Parathyroid adenoma (tissue), 2 donors: ENCODE measurements around the gene RASGRP1.

Experiments
- H2AFZ ChIP-seq: fragments of 300-600 bp; sonication (generic); one replicate; pipeline ENCODE4 v1.7.0; 2017; ENCODE audit warnings: antibody characterized with exemption, mild to moderate bottlenecking
- H3K27ac ChIP-seq: fragments of 300-600 bp; sonication (generic); one replicate; pipeline ENCODE4 v1.7.0; 2017
- H3K27me3 ChIP-seq: fragments of 300-600 bp; sonication (generic); one replicate; pipeline ENCODE4 v1.7.0; 2017; ENCODE audit warnings: low read length; ENCODE audit not compliant: control insufficient read depth, insufficient read depth
- H3K36me3 ChIP-seq: fragments of 300-600 bp; sonication (generic); one replicate; pipeline ENCODE4 v1.7.0; 2017; ENCODE audit warnings: low read length; ENCODE audit not compliant: control insufficient read depth, insufficient read depth
- H3K4me1 ChIP-seq: fragments of 300-600 bp; sonication (generic); one replicate; pipeline ENCODE4 v1.7.0; 2017; ENCODE audit warnings: control low read depth
- H3K4me2 ChIP-seq: fragments of 300-600 bp; sonication (generic); one replicate; pipeline ENCODE4 v1.7.0; 2017; ENCODE audit warnings: low read length
- H3K4me3 ChIP-seq: fragments of 300-600 bp; sonication (generic); one replicate; pipeline ENCODE4 v1.7.0; 2017; ENCODE audit warnings: low read depth, low read length
- H3K79me2 ChIP-seq: fragments of 300-600 bp; sonication (generic); one replicate; pipeline ENCODE4 v1.7.0; 2017; ENCODE audit warnings: control low read depth
- H3K9ac ChIP-seq: fragments of 300-600 bp; sonication (generic); one replicate; pipeline ENCODE4 v1.7.0; 2017; ENCODE audit warnings: mild to moderate bottlenecking
- H3K9me3 ChIP-seq: fragments of 300-600 bp; sonication (generic); one replicate; pipeline ENCODE4 v1.7.0; 2017; ENCODE audit warnings: low read length; ENCODE audit not compliant: control insufficient read depth
- TF ChIP-seq, protein P1 (sequence below): fragments of 300-600 bp; sonication (generic); IDR thresholded peaks from one replicate; pipeline ENCODE4 v1.7.0; 2017; ENCODE audit warnings: antibody characterized with exemption, mild to moderate bottlenecking
- donor health status: primary hyperparathyroidism.

The RASGRP1 gene

DNA sequence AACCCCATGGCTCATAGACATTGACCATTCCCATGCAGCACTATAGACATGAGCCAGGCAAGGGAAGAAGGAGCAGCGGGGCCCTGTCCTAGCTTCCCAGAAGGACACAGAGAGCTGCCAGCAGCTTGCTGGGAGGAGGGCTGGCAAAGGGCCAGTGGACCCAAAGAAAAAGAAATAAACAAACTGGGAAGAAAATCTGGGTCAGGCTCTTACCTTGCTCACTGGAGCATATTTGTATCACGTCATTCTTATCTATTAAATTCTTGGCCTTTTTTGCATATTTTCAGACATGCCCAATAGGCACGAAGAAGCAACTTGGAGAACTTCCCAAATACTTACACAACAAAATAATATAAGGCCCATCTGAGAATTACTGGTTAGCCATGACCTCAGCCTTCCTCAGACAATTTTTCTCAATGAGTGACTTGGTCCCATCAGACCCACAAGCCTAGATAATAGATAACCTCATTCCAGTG, 28.4 kb downstream of the RASGRP1 start:
- Histone ChIP-seq H3K9ac (no peak overlapping the region), H2AFZ (no peak overlapping the region), H3K36me3 (no peaks in the 10 kb centered on the region), H3K4me1 (peaks cover 2% of the 10 kb centered on the region), H3K27ac (no peak overlapping the region), H3K4me2 (no peak overlapping the region), H3K4me3 (no peak overlapping the region), H3K79me2 (no peaks in the 10 kb centered on the region), H3K9me3 (no peaks in the 10 kb centered on the region), H3K27me3 (no peaks in the 10 kb centered on the region)
- TF ChIP-seq, protein P1, sequence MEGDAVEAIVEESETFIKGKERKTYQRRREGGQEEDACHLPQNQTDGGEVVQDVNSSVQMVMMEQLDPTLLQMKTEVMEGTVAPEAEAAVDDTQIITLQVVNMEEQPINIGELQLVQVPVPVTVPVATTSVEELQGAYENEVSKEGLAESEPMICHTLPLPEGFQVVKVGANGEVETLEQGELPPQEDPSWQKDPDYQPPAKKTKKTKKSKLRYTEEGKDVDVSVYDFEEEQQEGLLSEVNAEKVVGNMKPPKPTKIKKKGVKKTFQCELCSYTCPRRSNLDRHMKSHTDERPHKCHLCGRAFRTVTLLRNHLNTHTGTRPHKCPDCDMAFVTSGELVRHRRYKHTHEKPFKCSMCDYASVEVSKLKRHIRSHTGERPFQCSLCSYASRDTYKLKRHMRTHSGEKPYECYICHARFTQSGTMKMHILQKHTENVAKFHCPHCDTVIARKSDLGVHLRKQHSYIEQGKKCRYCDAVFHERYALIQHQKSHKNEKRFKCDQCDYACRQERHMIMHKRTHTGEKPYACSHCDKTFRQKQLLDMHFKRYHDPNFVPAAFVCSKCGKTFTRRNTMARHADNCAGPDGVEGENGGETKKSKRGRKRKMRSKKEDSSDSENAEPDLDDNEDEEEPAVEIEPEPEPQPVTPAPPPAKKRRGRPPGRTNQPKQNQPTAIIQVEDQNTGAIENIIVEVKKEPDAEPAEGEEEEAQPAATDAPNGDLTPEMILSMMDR, result no peak

DNA sequence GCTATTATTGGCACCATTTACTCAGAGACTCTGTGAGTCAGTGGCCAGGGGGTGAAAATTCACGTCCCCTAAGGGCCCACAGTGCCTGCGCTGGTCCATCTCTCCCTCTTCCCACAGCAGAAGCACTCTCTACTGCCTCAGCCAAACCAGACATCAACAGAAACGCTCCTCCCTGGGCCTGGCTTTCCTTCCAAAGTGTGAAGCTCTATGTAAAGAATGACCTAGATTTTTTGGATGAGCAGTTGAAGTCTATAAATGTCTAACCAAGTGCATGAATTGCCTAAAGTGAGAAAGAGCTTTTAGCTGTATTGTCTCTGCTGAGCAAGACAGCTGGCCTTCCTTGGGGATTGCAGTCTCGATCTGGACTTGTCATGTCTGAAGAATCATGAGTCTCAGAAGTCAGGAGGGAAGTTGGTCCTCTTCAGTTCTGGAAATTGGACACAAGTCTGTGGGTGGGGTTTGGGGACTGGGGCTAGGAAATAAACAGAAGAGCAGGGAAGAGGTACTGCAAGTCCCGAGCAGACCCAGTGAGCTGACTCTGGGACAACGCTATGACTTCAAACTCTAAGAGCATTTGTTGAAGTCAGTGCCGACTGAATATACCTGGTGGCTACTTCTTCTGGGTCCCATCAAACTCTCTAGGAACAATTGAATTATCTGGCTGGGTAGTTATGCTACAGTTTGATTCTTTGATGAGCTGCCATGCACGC, 29.0 kb downstream of the RASGRP1 start:
- H3K27ac ChIP-seq, result no peak overlapping the region

DNA sequence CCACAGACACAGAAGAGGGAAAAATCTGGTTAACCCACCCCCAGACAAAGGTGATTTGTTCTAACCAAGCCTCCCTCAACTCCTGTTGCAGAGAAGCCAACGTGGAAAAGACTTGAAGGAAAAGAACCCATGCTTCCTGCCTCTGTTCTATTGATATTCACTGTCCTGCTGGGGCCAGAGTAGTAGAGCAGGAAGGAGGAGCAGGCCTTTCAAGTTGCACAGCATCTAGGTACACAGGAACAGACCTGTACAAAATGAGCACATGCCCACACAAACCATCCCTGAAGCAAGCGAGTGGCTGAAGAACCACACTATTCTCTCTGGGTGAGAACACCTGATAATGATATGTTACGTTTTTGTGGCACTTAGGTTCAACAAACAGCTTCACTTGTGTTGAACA, 29.9 kb downstream of the RASGRP1 start:
- no peaks in the 10 kb centered on the region for H3K36me3 ChIP-seq
- no peak overlapping the region for H3K4me3 ChIP-seq
- peaks cover 2% of the 10 kb centered on the region for H3K4me1 ChIP-seq
- H2AFZ ChIP-seq, result no peak overlapping the region
- no peaks in the 10 kb centered on the region for H3K27me3 ChIP-seq
- H3K27ac ChIP-seq, result no peak overlapping the region
- H3K79me2 ChIP-seq, result no peaks in the 10 kb centered on the region
- TF ChIP-seq, protein P1, result no peak
- no peak overlapping the region for H3K9ac ChIP-seq
- no peaks in the 10 kb centered on the region for H3K9me3 ChIP-seq
- H3K4me2 ChIP-seq, result no peak overlapping the region

More for the DNA sequence above, 29.0 kb downstream of the RASGRP1 start:
- Histone ChIP-seq H3K79me2 (no peaks in the 10 kb centered on the region), H3K4me3 (no peak overlapping the region), H3K9ac (no peak overlapping the region), H3K36me3 (no peaks in the 10 kb centered on the region), H3K9me3 (no peaks in the 10 kb centered on the region), H3K4me1 (peaks cover 2% of the 10 kb centered on the region), H2AFZ (no peak overlapping the region), H3K4me2 (no peak overlapping the region), H3K27me3 (no peaks in the 10 kb centered on the region)
- TF ChIP-seq, protein P1, result no peak

DNA sequence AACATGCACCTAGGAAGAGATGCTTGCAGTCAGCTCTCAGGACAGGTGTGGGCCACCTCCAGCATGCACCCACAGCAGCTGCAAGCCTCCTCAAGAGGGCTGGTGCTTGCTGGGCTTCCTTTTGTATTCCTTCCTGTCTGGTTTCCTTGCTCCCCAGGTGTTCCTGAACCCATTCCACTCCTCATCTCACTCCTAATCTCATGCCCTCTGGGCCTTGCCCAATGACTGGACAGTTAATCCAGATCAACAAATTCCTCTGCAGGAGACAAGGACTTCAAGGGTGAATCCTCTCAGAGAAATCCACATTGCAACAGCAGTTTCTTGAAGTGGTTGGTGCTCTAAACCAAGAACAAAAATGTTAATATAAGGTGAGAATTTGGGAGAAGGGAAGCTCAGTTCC, 30.7 kb downstream of the RASGRP1 start:
- Histone ChIP-seq H3K9me3 (no peaks in the 10 kb centered on the region), H3K79me2 (no peaks in the 10 kb centered on the region), H2AFZ (no peak overlapping the region), H3K4me2 (no peak overlapping the region), H3K27me3 (no peaks in the 10 kb centered on the region), H3K4me1 (peaks cover 2% of the 10 kb centered on the region), H3K36me3 (no peaks in the 10 kb centered on the region), H3K27ac (no peak overlapping the region), H3K4me3 (no peak overlapping the region), H3K9ac (no peak overlapping the region)
- TF ChIP-seq, protein P1, result no peak

DNA sequence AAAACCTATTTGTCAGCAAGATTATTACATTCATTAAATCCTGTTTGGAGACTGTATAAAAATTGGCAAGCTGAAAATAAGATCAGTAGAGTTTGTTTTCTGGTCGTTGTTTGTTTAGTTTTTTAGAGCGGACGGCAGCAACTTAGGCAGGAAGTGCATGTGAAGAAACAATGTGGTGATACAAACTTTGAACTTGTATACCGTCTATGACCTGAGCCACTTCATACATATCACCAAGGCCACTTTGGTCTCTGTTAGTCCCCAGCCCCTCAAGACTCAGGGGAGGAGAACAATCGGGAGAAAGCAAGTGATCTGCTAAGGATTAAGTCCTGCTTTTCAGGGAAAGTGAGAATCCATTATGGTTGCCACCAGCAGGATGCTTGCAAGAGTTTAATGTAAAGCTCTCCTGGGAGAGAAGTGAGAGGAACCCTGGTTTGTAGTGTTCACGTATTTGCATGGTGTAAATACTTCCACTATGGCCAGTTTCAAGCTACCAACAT, 31.1 kb downstream of the RASGRP1 start:
- no peak overlapping the region for H2AFZ ChIP-seq
- H3K4me1 ChIP-seq, result peaks cover 2% of the 10 kb centered on the region

More for the DNA sequence above, 31.1 kb downstream of the RASGRP1 start:
- Histone ChIP-seq H3K4me3 (no peak overlapping the region), H3K9ac (no peak overlapping the region), H3K4me2 (no peak overlapping the region), H3K27ac (no peak overlapping the region), H3K9me3 (no peaks in the 10 kb centered on the region), H3K79me2 (no peaks in the 10 kb centered on the region), H3K27me3 (no peaks in the 10 kb centered on the region), H3K36me3 (no peaks in the 10 kb centered on the region)
- TF ChIP-seq, protein P1, result no peak
